ENCODE results near the gene PLD6. TPM values are rescaled to one million over a fixed set of nuclear protein-coding genes. Genes with fewer than 3 reads are reported as not detected.

PLD6 gene
- total RNA-seq, 1 experiment from 2014 or later = 11.6 TPM

DNA sequence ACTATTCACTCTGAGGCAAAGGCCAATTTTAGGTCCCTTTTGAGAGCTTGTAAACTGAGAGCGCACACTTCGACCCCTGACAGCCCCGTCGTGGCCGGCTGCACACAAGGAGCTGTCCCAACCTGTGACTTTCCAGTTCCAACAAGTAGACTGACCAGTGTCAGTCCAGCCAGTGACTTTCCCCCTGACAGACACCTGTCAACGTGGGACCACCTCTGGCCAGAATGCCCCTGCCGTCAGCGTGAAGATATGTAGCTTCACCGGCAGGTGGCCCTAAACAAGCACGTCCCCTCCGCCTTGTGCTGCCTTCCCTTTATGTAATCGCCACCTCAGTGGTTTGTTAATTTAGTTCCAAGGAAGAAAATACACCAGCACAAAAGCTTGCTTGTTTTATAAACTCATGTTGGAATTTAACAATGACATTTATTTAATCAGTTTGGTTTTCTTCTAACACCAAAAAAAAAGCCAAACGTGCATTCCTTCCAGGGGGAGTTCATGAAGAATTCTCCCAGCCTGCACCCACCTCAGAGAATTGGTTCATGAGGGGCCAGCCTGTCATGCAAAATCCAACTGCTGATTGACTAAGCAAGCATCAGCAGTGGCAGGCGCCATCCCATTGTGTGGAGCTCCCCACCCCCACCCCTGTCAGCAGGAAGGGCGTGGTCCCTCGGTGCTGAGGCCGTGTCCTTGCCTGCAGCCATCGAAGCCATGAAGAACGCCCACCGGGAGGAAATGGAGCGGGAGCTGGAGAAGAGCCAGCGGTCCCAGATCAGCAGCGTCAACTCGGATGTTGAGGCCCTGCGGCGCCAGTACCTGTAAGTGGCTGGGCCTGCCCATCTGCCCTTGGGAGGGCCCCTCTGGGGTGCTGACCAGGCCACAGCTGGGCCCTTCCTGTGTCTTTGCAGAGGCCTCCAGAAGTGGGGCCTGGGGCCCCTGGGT lies 33.9 kb downstream of the PLD6 start:
- ChIA-PET CTCF (no interaction called here), POLR2A (ENCODE audit: unreplicated experiment) (interaction anchor here (0.6 kb wide), 1 partner anchor 17 kb away, joined by 8 read pairs; no protein-coding TSS in a partner anchor)
- H4K20me1 ChIP-seq (ENCODE audit: low read length) = peaks cover 21% of the 10 kb centered on the region
- H3K4me3 ChIP-seq (ENCODE audit: low read length) = no peak overlapping the region
- H3K36me3 ChIP-seq (ENCODE audit: low read depth, low read length) = peaks cover 91% of the 10 kb centered on the region
- H3K9me3 ChIP-seq (ENCODE audit: low read length) = no peaks in the 10 kb centered on the region
- intact Hi-C loops (cut with micrococcal nuclease) = no loop called here
- H3K4me2 ChIP-seq (ENCODE audit: low read length) = no peak overlapping the region
- H3K9ac ChIP-seq (ENCODE audit: low read length) = no peak overlapping the region
- no peaks in the 10 kb centered on the region for H3K4me1 ChIP-seq (ENCODE audit: insufficient read depth, low read length)
- H3K27me3 ChIP-seq (ENCODE audit: low read length) = no peaks in the 10 kb centered on the region
- H3F3A ChIP-seq (ENCODE audit: low read length, unreplicated experiment) = peaks cover 9% of the 10 kb centered on the region
- TF ChIP-seq, protein P1, sequence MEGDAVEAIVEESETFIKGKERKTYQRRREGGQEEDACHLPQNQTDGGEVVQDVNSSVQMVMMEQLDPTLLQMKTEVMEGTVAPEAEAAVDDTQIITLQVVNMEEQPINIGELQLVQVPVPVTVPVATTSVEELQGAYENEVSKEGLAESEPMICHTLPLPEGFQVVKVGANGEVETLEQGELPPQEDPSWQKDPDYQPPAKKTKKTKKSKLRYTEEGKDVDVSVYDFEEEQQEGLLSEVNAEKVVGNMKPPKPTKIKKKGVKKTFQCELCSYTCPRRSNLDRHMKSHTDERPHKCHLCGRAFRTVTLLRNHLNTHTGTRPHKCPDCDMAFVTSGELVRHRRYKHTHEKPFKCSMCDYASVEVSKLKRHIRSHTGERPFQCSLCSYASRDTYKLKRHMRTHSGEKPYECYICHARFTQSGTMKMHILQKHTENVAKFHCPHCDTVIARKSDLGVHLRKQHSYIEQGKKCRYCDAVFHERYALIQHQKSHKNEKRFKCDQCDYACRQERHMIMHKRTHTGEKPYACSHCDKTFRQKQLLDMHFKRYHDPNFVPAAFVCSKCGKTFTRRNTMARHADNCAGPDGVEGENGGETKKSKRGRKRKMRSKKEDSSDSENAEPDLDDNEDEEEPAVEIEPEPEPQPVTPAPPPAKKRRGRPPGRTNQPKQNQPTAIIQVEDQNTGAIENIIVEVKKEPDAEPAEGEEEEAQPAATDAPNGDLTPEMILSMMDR (conservative IDR thresholded peaks at IDR 0.05; ENCODE audit: low read depth, low read length) = no peak
- no peak for TF ChIP-seq EZH2phosphoT487 (IDR thresholded peaks at IDR 0.05; ENCODE audit: borderline replicate concordance, low read length)
- TF ChIP-seq EZH2 (IDR thresholded peaks at IDR 0.05; ENCODE audit: low read length, unreplicated experiment) = no peak
- no peak overlapping the region for H2AFZ ChIP-seq (ENCODE audit: low read length)
- ATAC-seq (no peak), DNase-seq (no peak)
- no TSS peak for BruUV-seq (replicated peaks)
- H3K79me2 ChIP-seq (ENCODE audit: low read length) = peaks cover under 1% of the 10 kb centered on the region; the same call in 1 of the 2 replicates
- no peaks in the 10 kb centered on the region for H3K9me2 ChIP-seq (replicated peaks; ENCODE audit: low read length)
- H3K27ac ChIP-seq (ENCODE audit: low read length) = no peak overlapping the region

DNA sequence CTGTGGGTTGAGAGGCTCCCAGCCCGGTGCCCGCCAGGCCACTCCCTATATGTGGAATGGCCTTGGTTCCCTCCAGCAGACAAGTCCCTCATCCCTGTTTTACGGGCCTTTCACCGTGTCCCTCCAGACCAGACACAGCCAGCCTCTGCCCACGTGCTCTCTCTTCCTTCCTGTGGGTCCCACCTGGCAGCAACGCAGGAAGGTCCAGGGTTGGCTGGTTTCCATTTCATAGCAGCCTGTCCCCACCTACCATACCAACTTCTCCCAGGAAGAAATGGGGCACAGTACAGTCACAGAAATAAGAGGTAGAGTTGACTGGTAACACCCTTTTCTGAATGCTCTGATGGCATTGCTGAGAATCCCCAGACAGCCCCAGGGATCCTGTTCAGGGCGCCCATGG lies 34.9 kb downstream of the PLD6 start:
- DNase-seq (no peak), ATAC-seq (no peak)
- TF ChIP-seq, protein P1 (conservative IDR thresholded peaks at IDR 0.05; ENCODE audit: low read depth, low read length) = no peak
- TF ChIP-seq EZH2 (IDR thresholded peaks at IDR 0.05; ENCODE audit: low read length, unreplicated experiment) = no peak
- no peak for TF ChIP-seq EZH2phosphoT487 (IDR thresholded peaks at IDR 0.05; ENCODE audit: borderline replicate concordance, low read length)
- Histone ChIP-seq H4K20me1 (ENCODE audit: low read length) (peaks cover 27% of the 10 kb centered on the region), H3K4me1 (ENCODE audit: insufficient read depth, low read length) (no peaks in the 10 kb centered on the region), H2AFZ (ENCODE audit: low read length) (no peak overlapping the region), H3K36me3 (ENCODE audit: low read depth, low read length) (peaks cover 91% of the 10 kb centered on the region), H3K9me2 (replicated peaks; ENCODE audit: low read length) (no peaks in the 10 kb centered on the region), H3K27me3 (ENCODE audit: low read length) (no peaks in the 10 kb centered on the region), H3F3A (ENCODE audit: low read length, unreplicated experiment) (peaks cover 7% of the 10 kb centered on the region), H3K9me3 (ENCODE audit: low read length) (no peaks in the 10 kb centered on the region), H3K27ac (ENCODE audit: low read length) (no peak overlapping the region), H3K4me2 (ENCODE audit: low read length) (no peak overlapping the region), H3K79me2 (ENCODE audit: low read length) (peaks cover 4% of the 10 kb centered on the region; the same call in 1 of the 2 replicates), H3K9ac (ENCODE audit: low read length) (no peak overlapping the region), H3K4me3 (ENCODE audit: low read length) (no peak overlapping the region)
- ChIA-PET CTCF (no interaction called here), POLR2A (ENCODE audit: unreplicated experiment) (no interaction called here)
- intact Hi-C loops (cut with micrococcal nuclease) = no loop called here
- no TSS peak for BruUV-seq (replicated peaks)

All from PC-3 (cell line).